Stimulated activated naive CD4-positive, alpha-beta T cell (primary cell): Measurements from ENCODE around the gene AKAIN1.

Experiments used
- DNase-seq, 6 experiments: peaks; one replicate each; lab custom pipeline; 2025; lab: John Stamatoyannopoulos, UW

The AKAIN1 gene

GRCh38 chr18:5162111-5162510 is 34.9 kb downstream of the AKAIN1 start:
- DNase-seq, result no peak

- DNase-seq, result peak; percentile 2 to 77 (median 50)
Measured at GRCh38 chr18:5159080-5159479, 38.0 kb downstream of the AKAIN1 start.

- DNase-seq, result no peak
Measured at GRCh38 chr18:5158587-5158986, 38.5 kb downstream of the AKAIN1 start.

- DNase-seq, result peak in 1 of 6 experiments; percentile 12
Measured at GRCh38 chr18:5158172-5158571, 38.9 kb downstream of the AKAIN1 start.

- no peak for DNase-seq
Measured at GRCh38 chr18:5155907-5156287, 41.2 kb downstream of the AKAIN1 start.

- DNase-seq, result no peak
Measured at GRCh38 chr18:5155218-5155906, 41.7 kb downstream of the AKAIN1 start.

GRCh38 chr18:5152343-5153020 is 44.6 kb downstream of the AKAIN1 start:
- DNase-seq, result no peak

GRCh38 chr18:5150894-5151293 is 46.2 kb downstream of the AKAIN1 start:
- DNase-seq, result no peak

- DNase-seq, result no peak
Measured at GRCh38 chr18:5146093-5146492, 51.0 kb downstream of the AKAIN1 start.

- DNase-seq, result no peak
Measured at GRCh38 chr18:5145168-5145825, 51.8 kb downstream of the AKAIN1 start.

- DNase-seq, result no peak
Measured at GRCh38 chr18:5144629-5145028, 52.4 kb downstream of the AKAIN1 start.

GRCh38 chr18:5142859-5143258 is 54.2 kb downstream of the AKAIN1 start:
- peak in 2 of 6 experiments; percentile 4 to 13 for DNase-seq

GRCh38 chr18:5142131-5142530 is 54.9 kb downstream of the AKAIN1 start:
- DNase-seq, result no peak

GRCh38 chr18:5137261-5137660 is 59.8 kb downstream of the AKAIN1 start:
- DNase-seq, result no peak

GRCh38 chr18:5132987-5133386 is 64.1 kb downstream of the AKAIN1 start:
- no peak for DNase-seq

GRCh38 chr18:5122272-5122671 is 74.8 kb downstream of the AKAIN1 start:
- peak in 4 of 6 experiments; percentile 4 to 54 (median 46) for DNase-seq

- no peak for DNase-seq
Measured at GRCh38 chr18:5110266-5110665, 86.8 kb downstream of the AKAIN1 start.

- no peak for DNase-seq
Measured at GRCh38 chr18:5107988-5108387, 89.1 kb downstream of the AKAIN1 start.

GRCh38 chr18:5106730-5107129 is 90.3 kb downstream of the AKAIN1 start:
- DNase-seq, result peak in 3 of 6 experiments; percentile 23 to 42 (median 30)

GRCh38 chr18:5104246-5104645 is 92.8 kb downstream of the AKAIN1 start:
- no peak for DNase-seq

- DNase-seq, result no peak
Measured at GRCh38 chr18:5103693-5104092, 93.4 kb downstream of the AKAIN1 start.

GRCh38 chr18:5103286-5103685 is 93.8 kb downstream of the AKAIN1 start:
- DNase-seq, result peak in 2 of 6 experiments; percentile 14 to 22

GRCh38 chr18:5097116-5097703 is 99.8 kb downstream of the AKAIN1 start:
- no peak for DNase-seq
